Karpas-422 (cell line): ENCODE measurements around the gene DAP. TPM values are rescaled to one million over a fixed set of nuclear protein-coding genes. Genes with fewer than 3 reads are reported as not detected.
"Not testable (repeated sequence)": the region's sequence is repeated elsewhere in the genome, so short reads cannot be mapped to it uniquely, and the experiment has no call there.

ENCODE experiments used
- DNase-seq: peaks from one replicate; pipeline ENCODE4 v3.0.0-alpha.2; 2015
- H2AFZ ChIP-seq: fragments of 200-600 bp; sonication (generic); 2 replicates; pipeline ENCODE4 v1.6.1; 2014; ENCODE audit warnings: antibody characterized with exemption, low read length, mixed read lengths
- H3K27ac ChIP-seq: fragments of 200-600 bp; sonication (generic); 2 replicates; pipeline ENCODE4 v1.5.1; 2014; ENCODE audit warnings: mild to moderate bottlenecking, low read length, moderate library complexity
- H3K27me3 ChIP-seq: fragments of 200-600 bp; sonication (generic); 2 replicates; pipeline ENCODE4 v1.6.1; 2014; ENCODE audit warnings: low read length, mixed read lengths
- H3K36me3 ChIP-seq: fragments of 200-600 bp; sonication (generic); 2 replicates; pipeline ENCODE4 v1.6.1; 2014; ENCODE audit warnings: low read length, mixed read lengths; ENCODE audit not compliant: insufficient read depth
- H3K4me1 ChIP-seq: fragments of 200-600 bp; sonication (generic); 2 replicates; pipeline ENCODE4 v1.6.1; 2014; ENCODE audit warnings: mild to moderate bottlenecking, low read length, mixed read lengths
- H3K4me2 ChIP-seq: fragments of 200-600 bp; sonication (generic); 2 replicates; pipeline ENCODE4 v1.6.1; 2014; ENCODE audit warnings: low read length, low read depth, mild to moderate bottlenecking; ENCODE audit not compliant: poor library complexity, severe bottlenecking
- H3K4me3 ChIP-seq: fragments of 200-600 bp; sonication (generic); 2 replicates; pipeline ENCODE4 v1.5.1; 2014; ENCODE audit warnings: mild to moderate bottlenecking, antibody characterized with exemption, low read length, mixed read lengths
- H3K79me2 ChIP-seq: fragments of 200-600 bp; sonication (generic); 2 replicates; pipeline ENCODE4 v1.6.1; 2014; ENCODE audit warnings: mild to moderate bottlenecking, low read length, mixed read lengths
- H3K9ac ChIP-seq: fragments of 200-600 bp; sonication (generic); 2 replicates; pipeline ENCODE4 v1.6.0; 2014; ENCODE audit warnings: low read length
- H3K9me2 ChIP-seq: fragments of 200-600 bp; sonication (generic), shearing (Covaris generic); replicated peaks from 2 replicates; pipeline ENCODE4 v1.6.0; 2014; ENCODE audit warnings: mild to moderate bottlenecking, low read length, moderate library complexity; ENCODE audit not compliant: insufficient read depth
- H3K9me3 ChIP-seq: fragments of 300-700, 200-600 bp; sonication (generic); 2 replicates; pipeline ENCODE4 v1.6.1; 2014; ENCODE audit warnings: low read length, mixed read lengths
- H4K20me1 ChIP-seq: fragments of 200-600 bp; sonication (generic); 2 replicates; pipeline ENCODE4 v1.6.1; 2014; ENCODE audit warnings: mild to moderate bottlenecking, antibody characterized with exemption, low read length, low read depth; ENCODE audit not compliant: insufficient read depth
- small RNA-seq: library from RNA; depleted of rRNA; stranded (forward); fragments of <200 nt; gene quantifications from one replicate; pipeline ENCODE3, GENCODE V24; 2014
- total RNA-seq: library from RNA; depleted of rRNA; stranded (reverse); fragments of >200 nt; shearing (Covaris generic); gene quantifications from 2 replicates; pipeline ENCODE4 v1.2.3, GENCODE V29; 2014; ENCODE audit warnings: low replicate concordance; rRNA removed

The DAP gene
- total RNA-seq, 1 experiment from 2014 or later: 42.6 TPM

DNA sequence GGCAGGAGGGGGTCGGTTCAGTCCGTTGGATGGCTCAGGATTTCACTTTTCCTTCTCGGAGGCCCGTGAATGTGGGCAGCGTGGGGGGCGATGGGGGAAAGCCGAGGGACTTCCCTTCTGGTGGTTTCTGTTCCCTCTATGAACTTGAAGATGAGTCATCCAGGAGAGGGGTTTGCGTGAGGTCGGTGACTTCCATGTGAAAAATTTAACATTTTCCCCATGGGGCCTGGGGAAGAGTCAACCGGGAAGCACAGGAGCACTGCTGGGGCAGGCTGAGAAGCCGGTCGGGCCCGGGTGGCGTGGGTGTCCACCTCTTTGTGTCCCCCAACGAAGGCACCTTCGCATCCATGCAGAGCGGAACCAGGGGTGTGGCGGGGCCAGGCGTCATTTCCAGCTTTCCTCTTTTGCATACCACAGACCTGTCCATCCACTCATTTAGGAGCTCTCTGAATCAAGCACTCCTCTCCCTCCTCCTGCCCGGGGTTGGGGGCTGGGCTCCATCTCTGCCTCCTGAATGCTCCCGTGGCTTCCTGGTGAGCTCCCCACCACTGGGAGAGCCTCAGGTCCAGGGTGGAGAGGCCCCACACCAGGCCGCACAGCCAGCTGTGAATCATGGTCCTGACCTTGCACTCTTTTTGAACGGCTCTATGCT lies 128.8 kb downstream of the DAP start:
- Histone ChIP-seq H3K9me3 (no peaks in the 10 kb centered on the region), H2AFZ (no peak overlapping the region; the same call in 1 of the 2 replicates), H3K4me2 (peak overlapping the region; percentile 64), H3K4me1 (peaks cover 32% of the 10 kb centered on the region), H3K27me3 (no peaks in the 10 kb centered on the region), H3K9me2 (no peaks in the 10 kb centered on the region), H4K20me1 (no peaks in the 10 kb centered on the region; the same call in 1 of the 2 replicates), H3K9ac (0 out of 2 replicates have a peak overlapping the region, but pooled peaks have one; percentile 16), H3K4me3 (peak overlapping the region; percentile 40; the same call in 1 of the 2 replicates), H3K79me2 (no peaks in the 10 kb centered on the region), H3K27ac (no peak overlapping the region), H3K36me3 (no peaks in the 10 kb centered on the region)
- no peak for DNase-seq

DNA sequence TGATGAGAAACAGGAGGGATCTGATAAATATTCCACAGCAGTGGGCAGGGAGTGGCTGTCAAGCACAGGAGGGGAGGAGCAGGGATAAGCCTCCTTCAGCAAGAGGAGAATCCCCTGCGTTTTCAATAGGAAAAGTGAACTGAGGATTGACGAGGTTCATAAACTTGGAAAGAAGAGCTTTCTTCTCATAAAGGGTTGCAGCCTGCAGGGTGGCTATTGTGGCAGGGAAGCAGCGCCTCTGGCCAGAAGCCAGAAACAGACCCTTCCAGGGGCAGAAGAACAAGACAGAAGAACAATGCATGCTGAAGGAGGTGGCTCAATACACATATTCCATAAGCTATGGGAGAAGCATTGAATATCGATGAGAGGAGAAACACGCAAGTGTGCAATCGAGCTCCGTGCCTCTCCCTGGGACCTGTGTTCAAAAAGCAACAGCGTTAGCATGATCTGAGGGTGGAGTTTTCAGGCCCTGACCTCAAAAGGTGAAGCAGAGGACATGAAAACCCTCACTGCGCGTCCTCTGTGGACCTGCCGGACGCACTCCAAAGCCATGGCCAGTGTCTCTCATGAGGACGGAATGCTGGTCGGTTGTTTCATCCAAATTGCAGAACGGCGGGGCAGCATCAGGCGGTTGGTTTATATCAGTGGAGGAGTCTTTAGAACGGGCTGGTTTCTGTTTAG lies 129.6 kb downstream of the DAP start:
- H3K79me2 ChIP-seq: no peaks in the 10 kb centered on the region
- no peak overlapping the region for H2AFZ ChIP-seq
- peaks cover 40% of the 10 kb centered on the region for H3K4me1 ChIP-seq
- no peak overlapping the region for H3K27ac ChIP-seq
- peak overlapping the region; percentile 64 for H3K4me2 ChIP-seq
- no peaks in the 10 kb centered on the region for H3K9me2 ChIP-seq
- no peak for DNase-seq
- no peaks in the 10 kb centered on the region for H3K27me3 ChIP-seq
- H3K4me3 ChIP-seq: no peak overlapping the region; the same call in 1 of the 2 replicates
- no peaks in the 10 kb centered on the region for H3K9me3 ChIP-seq
- H3K36me3 ChIP-seq: no peaks in the 10 kb centered on the region
- H4K20me1 ChIP-seq: no peaks in the 10 kb centered on the region; the same call in 1 of the 2 replicates
- H3K9ac ChIP-seq: 0 out of 2 replicates have a peak overlapping the region, but pooled peaks have one; percentile 16

DNA sequence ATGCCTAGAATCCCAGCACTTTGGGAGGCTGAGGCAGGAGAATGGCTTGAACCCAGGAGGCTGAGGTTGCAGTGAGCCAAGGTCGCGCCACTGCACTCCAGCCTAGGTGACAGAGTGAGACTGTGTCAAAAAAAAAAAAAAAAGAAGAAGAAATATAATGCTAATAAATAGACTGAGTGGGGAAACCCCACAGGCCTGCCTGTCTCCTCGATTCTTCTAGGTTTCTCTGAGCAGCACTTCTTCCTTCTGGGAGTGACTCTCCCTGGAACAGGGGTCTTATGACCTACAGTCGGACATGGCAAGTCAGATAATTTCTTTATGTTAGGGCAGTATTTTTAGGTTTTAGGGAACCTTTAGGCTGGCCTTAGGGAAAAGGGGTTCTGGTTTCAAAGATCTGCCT lies 130.3 kb downstream of the DAP start:
- not testable (repeated sequence) for H3K4me2 ChIP-seq, H3K9me2 ChIP-seq, H4K20me1 ChIP-seq, H2AFZ ChIP-seq, H3K27ac ChIP-seq, H3K9ac ChIP-seq, DNase-seq, H3K36me3 ChIP-seq, H3K9me3 ChIP-seq, H3K79me2 ChIP-seq, H3K4me3 ChIP-seq, H3K27me3 ChIP-seq
- H3K4me1 ChIP-seq: peaks cover 46% of the 10 kb centered on the region

DNA sequence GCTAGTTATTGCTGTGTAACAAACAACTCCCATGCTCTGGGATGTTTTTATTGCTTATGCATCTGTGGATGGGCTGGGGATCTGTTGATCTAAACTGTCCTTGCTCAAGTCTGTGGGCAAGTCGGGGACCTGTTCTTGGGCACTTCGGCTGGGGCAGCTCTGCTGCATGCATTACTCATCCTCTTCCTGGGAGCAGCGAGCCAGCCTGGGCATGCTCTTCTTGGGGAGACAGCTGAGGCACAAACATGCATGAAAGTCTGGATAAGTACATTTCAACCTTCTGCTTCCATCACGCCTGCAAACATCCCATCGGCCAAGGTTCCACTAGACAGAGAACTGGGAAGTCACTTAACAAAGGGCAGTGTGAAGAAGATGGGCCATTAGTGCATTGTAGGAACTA lies 130.9 kb downstream of the DAP start:
- H3K4me2 ChIP-seq: no peak overlapping the region
- no peak overlapping the region for H2AFZ ChIP-seq
- H4K20me1 ChIP-seq: no peaks in the 10 kb centered on the region; the same call in 1 of the 2 replicates
- H3K4me3 ChIP-seq: no peak overlapping the region
- no peak overlapping the region for H3K9ac ChIP-seq
- H3K36me3 ChIP-seq: no peaks in the 10 kb centered on the region
- DNase-seq: no peak
- H3K27me3 ChIP-seq: no peaks in the 10 kb centered on the region; the same call in 1 of the 2 replicates
- no peaks in the 10 kb centered on the region for H3K9me3 ChIP-seq
- H3K79me2 ChIP-seq: no peaks in the 10 kb centered on the region
- H3K9me2 ChIP-seq: no peaks in the 10 kb centered on the region
- H3K4me1 ChIP-seq: peaks cover 44% of the 10 kb centered on the region
- H3K27ac ChIP-seq: no peak overlapping the region

DNA sequence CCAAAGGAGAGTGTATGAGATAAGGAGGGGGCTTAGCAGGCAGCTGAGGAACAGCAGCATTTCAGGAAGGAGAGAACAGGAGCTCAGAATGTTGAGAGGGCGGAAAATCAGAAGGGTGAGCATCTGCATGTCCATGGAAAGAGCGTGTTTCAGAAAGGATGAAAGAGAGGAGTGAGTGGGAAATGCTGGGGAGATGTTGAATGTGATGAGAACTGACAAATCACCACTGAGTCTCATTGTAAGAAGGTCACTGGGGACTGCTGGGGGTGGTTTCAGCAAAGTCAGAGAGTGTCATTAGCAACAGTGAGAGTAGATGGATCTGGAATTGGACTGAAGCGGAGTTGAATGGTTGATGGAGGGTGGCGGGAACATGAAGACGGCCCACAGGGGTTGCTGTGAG lies 131.4 kb downstream of the DAP start:
- H3K79me2 ChIP-seq: no peaks in the 10 kb centered on the region
- no peak overlapping the region for H3K27ac ChIP-seq
- H3K36me3 ChIP-seq: no peaks in the 10 kb centered on the region
- no peak overlapping the region for H3K4me3 ChIP-seq
- H3K9me2 ChIP-seq: no peaks in the 10 kb centered on the region
- no peaks in the 10 kb centered on the region; the same call in 1 of the 2 replicates for H4K20me1 ChIP-seq
- H3K4me1 ChIP-seq: peaks cover 41% of the 10 kb centered on the region
- H2AFZ ChIP-seq: no peak overlapping the region
- no peak overlapping the region for H3K9ac ChIP-seq
- H3K9me3 ChIP-seq: no peaks in the 10 kb centered on the region
- no peaks in the 10 kb centered on the region; the same call in 1 of the 2 replicates for H3K27me3 ChIP-seq
- no peak overlapping the region for H3K4me2 ChIP-seq
- DNase-seq: no peak

Small RNA genes within 50 kb of the gene (small RNA-seq; reads per million reads assigned to genes)
- gene AC012629.4: not detected

Other genes with a start within 250 kb of the DAP start
- 0.48 and 0.90 TPM in 2 replicates for gene ANKRD33B, start 197.2 kb downstream of the DAP start, total RNA-seq